ENCODE measurements around the gene TTLL8.
"Not testable (repeated sequence)": the region's sequence is repeated elsewhere in the genome, so short reads cannot be mapped to it uniquely, and the experiment has no call there.

GRCh38 chr22:49981799-49982198 is 76.3 kb downstream of the TTLL8 start:
- TF ChIP-seq CTCF (IDR thresholded peaks at IDR 0.05; ENCODE audit: low read length); EZH2 (IDR thresholded peaks at IDR 0.05; ENCODE audit: borderline replicate concordance, low read length): not testable (repeated sequence)

All from OCI-LY1 (cell line).